SK-N-SH (cell line): ENCODE results near the gene HS3ST4. TPM values are rescaled to one million over a fixed set of nuclear protein-coding genes. Genes with fewer than 3 reads are reported as not detected.

Source experiments
- CTCF ChIA-PET: fragments of 300-600, 350-600 bp; formaldehyde crosslinking; extraction: SDS; loops from one replicate; lab custom pipeline; 2021; lab: Yijun Ruan, JAX
- POLR2A ChIA-PET: fragments of 350-600 bp; sonication (Branson Sonifier 250); formaldehyde crosslinking; extraction: SDS; loops from one replicate; lab custom pipeline; 2020; ENCODE audit warnings: antibody characterized with exemption, inconsistent platforms; lab: Yijun Ruan, JAX
- DNase-seq: peaks from one replicate; pipeline ENCODE4 v3.0.0; 2012
- H2AFZ ChIP-seq: fragments of 200-600 bp; sonication (generic); 2 replicates; pipeline ENCODE4 v1.8.1; 2016; ENCODE audit warnings: antibody characterized with exemption, mild to moderate bottlenecking, low read depth
- H3F3A ChIP-seq: fragments of 200-600 bp; sonication (generic); replicated peaks from 2 replicates; pipeline ENCODE3; 2016; ENCODE audit warnings: antibody characterized with exemption, mild to moderate bottlenecking; ENCODE audit not compliant: insufficient read depth
- H3K27ac ChIP-seq, 2 experiments: fragments of 200-500 bp in 1 of 2; fragments of 200-600 bp in 1 of 2; sonication (Bioruptor generic) in 1 of 2; sonication (generic), shearing (Covaris generic) in 1 of 2; 2 replicates each; pipeline versions ENCODE4 v1.5.1 to v1.6.1; 2014 to 2016; ENCODE audit warnings: low read depth in 2 of 2, inconsistent platforms in 1 of 2, low read length in 1 of 2, mild to moderate bottlenecking in 1 of 2, mixed read lengths in 1 of 2
- H3K27me3 ChIP-seq: fragments of 200-600 bp; sonication (generic), shearing (Covaris generic); 2 replicates; pipeline ENCODE4 v1.6.1; 2016; ENCODE audit warnings: mixed run types; ENCODE audit not compliant: insufficient read depth
- H3K36me3 ChIP-seq, 2 experiments: fragments of 200-500 bp in 1 of 2; fragments of 200-600 bp in 1 of 2; sonication (Bioruptor generic) in 1 of 2; sonication (generic) in 1 of 2; replicated peaks in 1 of 2; 2 replicates each; pipeline versions ENCODE3 to v1.5.1; 2014 to 2016; ENCODE audit warnings: low read length in 1 of 2, mild to moderate bottlenecking in 1 of 2; ENCODE audit not compliant: insufficient read depth in 2 of 2, control insufficient read depth in 1 of 2
- H3K4me1 ChIP-seq, 2 experiments: fragments of 200-500 bp in 1 of 2; fragments of 200-600 bp in 1 of 2; sonication (Bioruptor generic) in 1 of 2; sonication (generic), shearing (Covaris generic) in 1 of 2; 2 replicates each; pipeline versions ENCODE4 v1.5.1 to v1.6.1; 2014 to 2016; ENCODE audit warnings: low read depth in 1 of 2, low read length in 1 of 2, mixed run types in 1 of 2; ENCODE audit not compliant: insufficient read depth in 2 of 2, control insufficient read depth in 1 of 2
- H3K4me2 ChIP-seq: fragments of 200-600 bp; sonication (generic), shearing (Covaris generic); 2 replicates; pipeline ENCODE4 v1.6.1; 2017; ENCODE audit warnings: mixed run types
- H3K4me3 ChIP-seq, 2 experiments: fragments of 200-500 bp in 1 of 2; fragments of 200-600 bp in 1 of 2; sonication (Bioruptor generic) in 1 of 2; sonication (generic), shearing (Covaris generic) in 1 of 2; 2 replicates each; pipeline versions ENCODE4 v1.5.1 to v1.8.1; 2014 to 2016; ENCODE audit warnings: low read depth in 2 of 2, inconsistent platforms in 1 of 2, low read length in 1 of 2, mild to moderate bottlenecking in 1 of 2, mixed read lengths in 1 of 2, moderate library complexity in 1 of 2
- H3K79me2 ChIP-seq: fragments of 200-600 bp; sonication (generic); 2 replicates; pipeline ENCODE4 v1.8.1; 2017; ENCODE audit warnings: mild to moderate bottlenecking; ENCODE audit not compliant: insufficient read depth
- H3K9ac ChIP-seq: fragments of 200-600 bp; sonication (generic); 2 replicates; pipeline ENCODE4 v1.6.1; 2017; ENCODE audit warnings: mixed run types
- H3K9me2 ChIP-seq: fragments of 200-600 bp; sonication (generic); 2 replicates; pipeline ENCODE4 v1.6.1; 2017; ENCODE audit warnings: mixed run types
- H3K9me3 ChIP-seq: fragments of 200-600 bp; sonication (generic); 2 replicates; pipeline ENCODE4 v1.6.1; 2017; ENCODE audit warnings: mixed run types, mild to moderate bottlenecking, moderate library complexity
- H4K20me1 ChIP-seq: fragments of 200-600 bp; sonication (generic); 2 replicates; pipeline ENCODE4 v1.6.1; 2017; ENCODE audit warnings: mild to moderate bottlenecking, mixed run types; ENCODE audit not compliant: insufficient read depth
- CHD2 ChIP-seq: fragments of 150-350 bp; IDR thresholded peaks from 2 replicates; pipeline ENCODE4 v1.6.1; 2018; ENCODE audit warnings: low read length; ENCODE audit not compliant: partially characterized antibody
- ELF1 ChIP-seq: IDR thresholded peaks from 2 replicates; pipeline ENCODE4 v1.4.0; 2012
- EP300 ChIP-seq, 2 experiments: IDR thresholded peaks; 2 replicates each; pipeline versions ENCODE4 v1.4.0 to v1.6.1; 2012; ENCODE audit warnings: borderline replicate concordance in 1 of 2, low read depth in 1 of 2, low read length in 1 of 2
- EZH2phosphoT487 ChIP-seq: fragments of 200-600 bp; sonication (generic); IDR thresholded peaks from 2 replicates; pipeline ENCODE4 v1.6.1; 2017; ENCODE audit warnings: low read depth, mixed run types, mild to moderate bottlenecking, antibody characterized with exemption, moderate library complexity, borderline replicate concordance
- FOSL2 ChIP-seq: IDR thresholded peaks from 2 replicates; pipeline ENCODE4 v1.4.0; 2012; ENCODE audit warnings: low read depth, mild to moderate bottlenecking, moderate library complexity, borderline replicate concordance
- FOXM1 ChIP-seq: IDR thresholded peaks from 2 replicates; pipeline ENCODE4 v1.4.0; 2012; ENCODE audit warnings: low read depth, mild to moderate bottlenecking
- JUND ChIP-seq: IDR thresholded peaks from 2 replicates; pipeline ENCODE4 v1.4.0; 2012
- MAX ChIP-seq: IDR thresholded peaks from 2 replicates; pipeline ENCODE4 v1.4.0; 2012; ENCODE audit warnings: low read depth
- MXI1 ChIP-seq: IDR thresholded peaks from 2 replicates; pipeline ENCODE4 v1.6.1; 2012; ENCODE audit warnings: mild to moderate bottlenecking, low read depth, low read length, improper control_type of control experiment
- POLR2AphosphoS5 ChIP-seq: IDR thresholded peaks from 2 replicates; pipeline ENCODE4 v1.6.1; 2012; ENCODE audit warnings: low read depth, low read length
- RCOR1 ChIP-seq: fragments of 150-350 bp; IDR thresholded peaks from 2 replicates; pipeline ENCODE4 v1.6.1; 2017; ENCODE audit warnings: antibody characterized with exemption, low read length
- REST ChIP-seq: IDR thresholded peaks from 2 replicates; pipeline ENCODE4 v1.6.1; 2012; ENCODE audit warnings: mild to moderate bottlenecking, low read depth, low read length, moderate library complexity
- SIN3A ChIP-seq: IDR thresholded peaks from 2 replicates; pipeline ENCODE4 v1.6.1; 2012; ENCODE audit warnings: low read depth, mild to moderate bottlenecking, low read length, moderate library complexity, borderline replicate concordance
- SMC3 ChIP-seq: IDR thresholded peaks from 2 replicates; pipeline ENCODE4 v1.6.1; 2012; ENCODE audit warnings: low read depth, low read length, improper control_type of control experiment
- USF2 ChIP-seq: fragments of 150-350 bp; IDR thresholded peaks from 2 replicates; pipeline ENCODE4 v1.6.1; 2017; ENCODE audit warnings: antibody characterized with exemption, low read length, low read depth, borderline replicate concordance
- ZBTB33 ChIP-seq: IDR thresholded peaks from 2 replicates; pipeline ENCODE4 v1.4.0; 2012; ENCODE audit warnings: low read depth, borderline replicate concordance
- WGBS: methylation state at CpG from one replicate; pipeline ENCODE4 v1.1.6; 2017; ENCODE audit warnings: low lambda C conversion rate; 5-methylcytosine and 5-hydroxymethylcytosine counted together
- polyA plus RNA-seq, 3 experiments: library from polyadenylated mRNA; depleted of rRNA; stranded (reverse); fragments of >200 nt; gene quantifications; 2 replicates each; pipeline ENCODE4 v1.2.3, GENCODE V29; 2012
- TF ChIP-seq, protein P1 (sequence below): fragments of 150-350 bp; IDR thresholded peaks from 2 replicates; pipeline ENCODE4 v1.6.1; 2016; ENCODE audit warnings: mild to moderate bottlenecking, low read depth, low read length
- TF ChIP-seq, protein P2 (sequence below): IDR thresholded peaks from 2 replicates; pipeline ENCODE4 v1.4.0; 2012; ENCODE audit warnings: low read depth, borderline replicate concordance

Gene HS3ST4
- polyA plus RNA-seq, 1 of the 3 experiments (the other 2 are of a cell fraction), result not detected

- no peak for TF ChIP-seq FOSL2
- TF ChIP-seq MAX, result no peak
- no peak for TF ChIP-seq JUND
- no peak for TF ChIP-seq ELF1
- TF ChIP-seq SIN3A, result no peak
- TF ChIP-seq RCOR1, result no peak
- no peak for TF ChIP-seq ZBTB33
- TF ChIP-seq, protein P1, sequence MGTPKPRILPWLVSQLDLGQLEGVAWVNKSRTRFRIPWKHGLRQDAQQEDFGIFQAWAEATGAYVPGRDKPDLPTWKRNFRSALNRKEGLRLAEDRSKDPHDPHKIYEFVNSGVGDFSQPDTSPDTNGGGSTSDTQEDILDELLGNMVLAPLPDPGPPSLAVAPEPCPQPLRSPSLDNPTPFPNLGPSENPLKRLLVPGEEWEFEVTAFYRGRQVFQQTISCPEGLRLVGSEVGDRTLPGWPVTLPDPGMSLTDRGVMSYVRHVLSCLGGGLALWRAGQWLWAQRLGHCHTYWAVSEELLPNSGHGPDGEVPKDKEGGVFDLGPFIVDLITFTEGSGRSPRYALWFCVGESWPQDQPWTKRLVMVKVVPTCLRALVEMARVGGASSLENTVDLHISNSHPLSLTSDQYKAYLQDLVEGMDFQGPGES, result no peak
- no peak for TF ChIP-seq EP300 (IDR thresholded peaks at IDR 0.05; ENCODE audit: borderline replicate concordance in 1 of 2, low read depth in 1 of 2, low read length in 1 of 2)
- no peak for TF ChIP-seq USF2
- TF ChIP-seq REST, result no peak
- TF ChIP-seq, protein P2, sequence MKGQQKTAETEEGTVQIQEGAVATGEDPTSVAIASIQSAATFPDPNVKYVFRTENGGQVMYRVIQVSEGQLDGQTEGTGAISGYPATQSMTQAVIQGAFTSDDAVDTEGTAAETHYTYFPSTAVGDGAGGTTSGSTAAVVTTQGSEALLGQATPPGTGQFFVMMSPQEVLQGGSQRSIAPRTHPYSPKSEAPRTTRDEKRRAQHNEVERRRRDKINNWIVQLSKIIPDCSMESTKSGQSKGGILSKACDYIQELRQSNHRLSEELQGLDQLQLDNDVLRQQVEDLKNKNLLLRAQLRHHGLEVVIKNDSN, result no peak
- no peak for TF ChIP-seq FOXM1
- no peak for TF ChIP-seq EZH2phosphoT487
- no peak for TF ChIP-seq SMC3
- no peak for TF ChIP-seq MXI1
- no peak for TF ChIP-seq POLR2AphosphoS5
- no peak for TF ChIP-seq CHD2
- TF ChIP-seq, all 33 proteins: peak for 0
- ChIA-PET CTCF (interaction anchor here (0.9 to 1.4 kb wide), 2 partner anchors 32 to 431 kb away, joined by 4 to 6 read pairs; no protein-coding TSS in a partner anchor), POLR2A (interaction anchor here (1.1 kb wide), 1 partner anchor 431 kb away, joined by 4 read pairs; no protein-coding TSS in a partner anchor)
- Histone ChIP-seq H3K9me3 (no peaks in the 10 kb centered on the region), H3K4me2 (no peak overlapping the region), H3F3A (no peaks in the 10 kb centered on the region), H2AFZ (no peak overlapping the region), H3K79me2 (no peaks in the 10 kb centered on the region), H3K4me1 (peaks cover 0 to 3% of the 10 kb centered on the region in 2 experiments; a peak in 1 of 4 replicates), H3K27me3 (no peaks in the 10 kb centered on the region), H3K27ac (no peak overlapping the region), H3K9ac (no peak overlapping the region), H3K4me3 (no peak overlapping the region), H3K36me3 (no peaks in the 10 kb centered on the region), H3K9me2 (no peaks in the 10 kb centered on the region), H4K20me1 (no peaks in the 10 kb centered on the region)
- no peak for DNase-seq
- 0% methylated on average over 1 of the region's 1 CpG for WGBS
These were observed 15.8 kb downstream of the HS3ST4 start for GRCh38 chr16:25707553-25707952.
